ENCODE results near the gene BEAN1.

GRCh38 chr16:66434619-66435430, 7.7 kb downstream of the BEAN1 start:
- TF ChIP-seq POLR2A (IDR thresholded peaks at IDR 0.05): no peak
- TF ChIP-seq CTCF (IDR thresholded peaks at IDR 0.05): no peak

All from esophagus squamous epithelium (tissue), 4 donors.